Liver (tissue), 10 donors: ENCODE measurements around the gene RPL23. TPM values are rescaled to one million over a fixed set of nuclear protein-coding genes. Genes with fewer than 3 reads are reported as not detected.
A peak's percentile ranks its signal among the peaks of the same experiment; 100 is the strongest.

Experiments used
- DNase-seq: peaks from one replicate; pipeline ENCODE4 v3.0.0-alpha.2; 2017; ENCODE audit warnings: low spot score
- H3K27ac ChIP-seq, 2 donors: one replicate each; pipeline ENCODE4 v1.7.0; 2013; ENCODE audit warnings: inconsistent platforms in 2 of 2, low read length in 2 of 2, control low read depth in 1 of 2, low read depth in 1 of 2, mild to moderate bottlenecking in 1 of 2
- H3K27me3 ChIP-seq, 4 donors: one replicate each; pipeline versions ENCODE4 v1.6.1 to v1.7.0; 2013; ENCODE audit warnings: low read length in 3 of 4, inconsistent platforms in 1 of 4, mild to moderate bottlenecking in 1 of 4, moderate library complexity in 1 of 4; ENCODE audit not compliant: control insufficient read depth in 4 of 4, insufficient read depth in 4 of 4
- H3K36me3 ChIP-seq, 4 donors: one replicate each; pipeline versions ENCODE4 v1.6.1 to v1.7.0; 2013; ENCODE audit warnings: low read length in 3 of 4, mild to moderate bottlenecking in 3 of 4, low read depth in 1 of 4, moderate library complexity in 1 of 4; ENCODE audit not compliant: control insufficient read depth in 4 of 4, insufficient read depth in 3 of 4
- H3K4me1 ChIP-seq, 4 donors: one replicate each; pipeline versions ENCODE4 v1.6.1 to v1.7.0; 2013; ENCODE audit warnings: low read length in 3 of 4, mild to moderate bottlenecking in 3 of 4, moderate library complexity in 1 of 4; ENCODE audit not compliant: control insufficient read depth in 4 of 4, insufficient read depth in 4 of 4
- H3K4me3 ChIP-seq, 3 donors: one replicate each; pipeline versions ENCODE4 v1.6.1 to v1.7.0; 2013; ENCODE audit warnings: low read length in 3 of 3, control low read depth in 1 of 3, low read depth in 1 of 3, mild to moderate bottlenecking in 1 of 3
- H3K9ac ChIP-seq, 2 donors: one replicate each; pipeline ENCODE4 v1.7.0; 2013; ENCODE audit warnings: low read length in 2 of 2, mild to moderate bottlenecking in 2 of 2, moderate library complexity in 2 of 2, control low read depth in 1 of 2, low read depth in 1 of 2
- H3K9me3 ChIP-seq, 4 donors: one replicate each; pipeline versions ENCODE4 v1.6.1 to v1.7.0; 2013; ENCODE audit warnings: low read length in 3 of 4; ENCODE audit not compliant: control insufficient read depth in 4 of 4
- ATF3 ChIP-seq: IDR thresholded peaks from 2 replicates; pipeline ENCODE4 v1.6.1; 2016; ENCODE audit warnings: antibody characterized with exemption
- HNF4A ChIP-seq, 2 donors: conservative IDR thresholded peaks; 2 replicates each; pipeline ENCODE4 v1.6.1; 2016; ENCODE audit warnings: antibody characterized with exemption in 2 of 2, mild to moderate bottlenecking in 2 of 2
- RAD21 ChIP-seq, 2 donors: IDR thresholded peaks; 2 replicates each; pipeline ENCODE4 v1.6.1; 2016; ENCODE audit warnings: antibody characterized with exemption in 2 of 2, mild to moderate bottlenecking in 2 of 2
- TAF1 ChIP-seq: conservative IDR thresholded peaks from 2 replicates; pipeline ENCODE4 v1.6.1; 2016; ENCODE audit warnings: antibody characterized with exemption, mild to moderate bottlenecking
- YY1 ChIP-seq: IDR thresholded peaks from 2 replicates; pipeline ENCODE4 v1.6.1; 2016; ENCODE audit warnings: antibody characterized with exemption, mild to moderate bottlenecking
- ZBTB33 ChIP-seq: IDR thresholded peaks from 2 replicates; pipeline ENCODE4 v1.6.1; 2016; ENCODE audit warnings: antibody characterized with exemption
- WGBS: extraction: QIAGEN DNeasy Blood & Tissue Kit; methylation state at CpG from one replicate; pipeline ENCODE4 v1.1.7; 2013; 5-methylcytosine and 5-hydroxymethylcytosine counted together
- polyA plus RNA-seq, 2 donors: library from polyadenylated mRNA; stranded (reverse) in 1 of 2; unstranded in 1 of 2; fragments of 200-250 nt in 1 of 2; fragments of >200 nt in 1 of 2; fragmentation: Nextera tagmentation in 1 of 2; extraction: Ambion mirVana in 1 of 2; gene quantifications; one replicate each; pipeline versions ENCODE4 v1.2.1 to v1.2.3, GENCODE V29; 2013 to 2015
- small RNA-seq: library from RNA; depleted of rRNA; stranded (forward); fragments of <200 nt; gene quantifications from one replicate; pipeline ENCODE3, GENCODE V24; 2014
- total RNA-seq, 2 donors: library from RNA; depleted of rRNA; stranded (reverse); fragments of >200 nt; gene quantifications; one replicate each; pipeline ENCODE4 v1.2.3, GENCODE V29; 2014
- donor health status: healthy.
- donor health status: healthy.
- donor health status: healthy.
- donor health status: healthy.
- donor health status: healthy.

Gene RPL23
- total and polyA plus RNA-seq, 4 donors = 284 to 797 (median 646) TPM

- H3K36me3 ChIP-seq = peaks cover 9 to 25% (median 23%) of the 10 kb centered on the region in 4 donors
- H3K27ac ChIP-seq = peak overlapping the region; percentile 79 to 90
- peak; percentile 59 for DNase-seq
- H3K4me1 ChIP-seq = peaks cover 4 to 37% (median 26%) of the 10 kb centered on the region in 4 donors
- H3K9ac ChIP-seq = peak overlapping the region; percentile 54 to 81
- TF ChIP-seq ATF3 (no peak), HNF4A (conservative IDR thresholded peaks at IDR 0.05) (no peak), RAD21 (IDR thresholded peaks at IDR 0.05) (no peak), ZBTB33 (no peak), TAF1 (no peak), YY1 (no peak)
- under 1% methylated on average over 53 of the region's 53 CpGs for WGBS
- H3K9me3 ChIP-seq = no peaks in the 10 kb centered on the region
- peak overlapping the region; percentile 82 to 89 (median 82) for H3K4me3 ChIP-seq
- no peaks in the 10 kb centered on the region for H3K27me3 ChIP-seq
These were observed 54.7 kb downstream of the RPL23 start for GRCh38 chr17:38798614-38799500.

Small RNA genes within 50 kb of the gene (small RNA-seq; reads per million reads assigned to genes)
- gene MIR4727 (not detected), gene SNORA21 (not detected), gene SNORA21B (not detected)

Other genes with a start within 250 kb of the RPL23 start
- 1 to 10 TPM in 1 of 2 donors, under 1 TPM in 1; 0.05 to 3.2 TPM for gene SRCIN1, start 247.8 kb downstream of the RPL23 start, total RNA-seq
- gene SRCIN1, start 247.8 kb downstream of the RPL23 start, polyA plus RNA-seq = 1 to 10 TPM; 2.2 to 5.3 TPM
- gene EPOP, start 178.8 kb downstream of the RPL23 start, total RNA-seq = 1 to 10 TPM in 1 of 2 donors, under 1 TPM in 1; 0.37 to 1.8 TPM
- gene EPOP, start 178.8 kb downstream of the RPL23 start, polyA plus RNA-seq = 1 to 10 TPM in 1 of 2 donors, under 1 TPM in 1; 0.32 to 1.9 TPM
- gene MLLT6, start 148.4 kb downstream of the RPL23 start, total RNA-seq = 10 to 100 TPM in 1 of 2 donors, 1 to 10 TPM in 1; 8.5 to 22.8 TPM
- gene MLLT6, start 148.4 kb downstream of the RPL23 start, polyA plus RNA-seq = 1 to 10 TPM; 3.3 to 7.7 TPM
- gene CISD3, start 123.4 kb downstream of the RPL23 start, total RNA-seq = 1 to 10 TPM; 4.5 to 9.0 TPM
- 100 to 1,000 TPM in 1 of 2 donors, 10 to 100 TPM in 1; 65.6 to 152 TPM for gene CISD3, start 123.4 kb downstream of the RPL23 start, polyA plus RNA-seq
- gene PCGF2, start 105.4 kb downstream of the RPL23 start, total RNA-seq = 1 to 10 TPM; 1.2 to 2.2 TPM
- gene PCGF2, start 105.4 kb downstream of the RPL23 start, polyA plus RNA-seq = 1 to 10 TPM; 1.3 to 3.2 TPM
- 100 to 1,000 TPM; 121 to 137 TPM for gene PSMB3, start 101.0 kb downstream of the RPL23 start, total RNA-seq
- 100 to 1,000 TPM; 200 to 279 TPM for gene PSMB3, start 101.0 kb downstream of the RPL23 start, polyA plus RNA-seq
- 10 to 100 TPM; 18.2 to 21.5 TPM for gene PIP4K2B, start 54.2 kb downstream of the RPL23 start, total RNA-seq
- gene PIP4K2B, start 54.2 kb downstream of the RPL23 start, polyA plus RNA-seq = 1 to 10 TPM; 2.4 to 9.0 TPM
- gene CWC25, start 28.4 kb downstream of the RPL23 start, total RNA-seq = 1 to 10 TPM; 5.7 to 10.0 TPM
- gene CWC25, start 28.4 kb downstream of the RPL23 start, polyA plus RNA-seq = 1 to 10 TPM; 6.2 to 8.6 TPM
- 10 to 100 TPM; 59.4 to 77.4 TPM for gene LASP1, start 16.3 kb upstream of the RPL23 start, total RNA-seq
- 10 to 100 TPM; 18.2 to 77.7 TPM for gene LASP1, start 16.3 kb upstream of the RPL23 start, polyA plus RNA-seq
- not detected for gene FBXO47, start 113.7 kb upstream of the RPL23 start, total RNA-seq
- gene FBXO47, start 113.7 kb upstream of the RPL23 start, polyA plus RNA-seq = not detected